Uterus (tissue), 4 donors: ENCODE data around the gene MRGPRE. TPM values are rescaled to one million over a fixed set of nuclear protein-coding genes. Genes with fewer than 3 reads are reported as not detected.
A peak's percentile ranks its signal among the peaks of the same experiment; 100 is the strongest.

Experiments
- DNase-seq, 2 donors: peaks; one replicate each; pipeline ENCODE4 v3.0.0-alpha.2; 2019 to 2020
- H3K27ac ChIP-seq, 2 donors: fragments of 200-600 bp; sonication (generic); 1 replicate in 1 of 2; 2 replicates in 1 of 2; pipeline ENCODE4 v1.5.1; 2016 to 2018
- H3K27me3 ChIP-seq, 2 donors: fragments of 200-600 bp; sonication (generic); one replicate each; pipeline ENCODE4 v1.5.1; 2018 to 2019; ENCODE audit warnings: control low read depth in 1 of 2
- H3K36me3 ChIP-seq, 2 donors: fragments of 200-600 bp; sonication (generic); one replicate each; pipeline ENCODE4 v1.5.1; 2019; ENCODE audit warnings: control low read depth in 1 of 2
- H3K4me1 ChIP-seq, 2 donors: fragments of 200-600 bp; sonication (generic); one replicate each; pipeline ENCODE4 v1.5.1; 2018 to 2019; ENCODE audit warnings: control low read depth in 1 of 2
- H3K4me3 ChIP-seq, 2 donors: fragments of 200-600 bp; sonication (generic); 1 replicate in 1 of 2; 2 replicates in 1 of 2; pipeline ENCODE4 v1.5.1; 2018 to 2019; ENCODE audit warnings: mild to moderate bottlenecking in 1 of 2
- H3K9me3 ChIP-seq, 2 donors: fragments of 200-600 bp; sonication (generic); one replicate each; pipeline ENCODE4 v1.5.1; 2019; ENCODE audit warnings: control low read depth in 1 of 2
- POLR2A ChIP-seq, 2 donors: fragments of 450-650 bp; IDR thresholded peaks; one replicate each; pipeline ENCODE4 v1.6.1; 2016; ENCODE audit warnings: antibody characterized with exemption in 2 of 2, mild to moderate bottlenecking in 1 of 2, moderate library complexity in 1 of 2
- intact Hi-C: fragments of 100-400 bp; cut with DNase I; formaldehyde crosslinking; loops from one replicate; pipeline ENCODE4 v1.15.1; 2023; ENCODE audit warnings: low total_unique reads
- total RNA-seq, 4 donors: library from RNA; depleted of rRNA in 3 of 4; stranded (reverse); fragments of >200 nt in 3 of 4; gene quantifications; one replicate each; pipeline versions ENCODE4 v1.1.0 to v1.2.4, GENCODE V29; 2014 to 2023
- TF ChIP-seq, protein P1 (sequence below), 4 experiments: fragments of 200-600 bp in 2 of 4; fragments of 450-650 bp in 2 of 4; sonication (generic) in 2 of 4; IDR thresholded peaks; one replicate each; pipeline ENCODE4 v1.5.1; 2016 to 2019; ENCODE audit warnings: antibody characterized with exemption in 4 of 4, mild to moderate bottlenecking in 2 of 4, moderate library complexity in 1 of 4
- donor health status: DM: yes; HTN: yes; CAD: no.

The MRGPRE gene
- total RNA-seq, 4 donors from 2014 or later = 0.28 to 1.5 TPM; not detected in 2

GRCh38 chr11:3224401-3225057 is 7.7 kb downstream of the MRGPRE start:
- DNase-seq = no peak
- Histone ChIP-seq H3K9me3 (no peaks in the 10 kb centered on the region), H3K27me3 (no peaks in the 10 kb centered on the region), H3K27ac (no peak overlapping the region), H3K36me3 (no peaks in the 10 kb centered on the region), H3K4me3 (no peak overlapping the region), H3K4me1 (no peaks in the 10 kb centered on the region)
- intact Hi-C loops = no loop called here
- TF ChIP-seq, protein P1, sequence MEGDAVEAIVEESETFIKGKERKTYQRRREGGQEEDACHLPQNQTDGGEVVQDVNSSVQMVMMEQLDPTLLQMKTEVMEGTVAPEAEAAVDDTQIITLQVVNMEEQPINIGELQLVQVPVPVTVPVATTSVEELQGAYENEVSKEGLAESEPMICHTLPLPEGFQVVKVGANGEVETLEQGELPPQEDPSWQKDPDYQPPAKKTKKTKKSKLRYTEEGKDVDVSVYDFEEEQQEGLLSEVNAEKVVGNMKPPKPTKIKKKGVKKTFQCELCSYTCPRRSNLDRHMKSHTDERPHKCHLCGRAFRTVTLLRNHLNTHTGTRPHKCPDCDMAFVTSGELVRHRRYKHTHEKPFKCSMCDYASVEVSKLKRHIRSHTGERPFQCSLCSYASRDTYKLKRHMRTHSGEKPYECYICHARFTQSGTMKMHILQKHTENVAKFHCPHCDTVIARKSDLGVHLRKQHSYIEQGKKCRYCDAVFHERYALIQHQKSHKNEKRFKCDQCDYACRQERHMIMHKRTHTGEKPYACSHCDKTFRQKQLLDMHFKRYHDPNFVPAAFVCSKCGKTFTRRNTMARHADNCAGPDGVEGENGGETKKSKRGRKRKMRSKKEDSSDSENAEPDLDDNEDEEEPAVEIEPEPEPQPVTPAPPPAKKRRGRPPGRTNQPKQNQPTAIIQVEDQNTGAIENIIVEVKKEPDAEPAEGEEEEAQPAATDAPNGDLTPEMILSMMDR (IDR thresholded peaks at IDR 0.05) = no peak
- no peak for TF ChIP-seq POLR2A (IDR thresholded peaks at IDR 0.05)

GRCh38 chr11:3223932-3224381 is 8.3 kb downstream of the MRGPRE start:
- no peak overlapping the region for H3K27ac ChIP-seq
- no peaks in the 10 kb centered on the region for H3K27me3 ChIP-seq
- no peaks in the 10 kb centered on the region for H3K9me3 ChIP-seq
- intact Hi-C loops = no loop called here
- TF ChIP-seq POLR2A (IDR thresholded peaks at IDR 0.05) = no peak
- TF ChIP-seq, protein P1 (IDR thresholded peaks at IDR 0.05) = no peak
- no peak overlapping the region for H3K4me3 ChIP-seq
- no peaks in the 10 kb centered on the region for H3K4me1 ChIP-seq
- H3K36me3 ChIP-seq = no peaks in the 10 kb centered on the region
- no peak for DNase-seq

DNA sequence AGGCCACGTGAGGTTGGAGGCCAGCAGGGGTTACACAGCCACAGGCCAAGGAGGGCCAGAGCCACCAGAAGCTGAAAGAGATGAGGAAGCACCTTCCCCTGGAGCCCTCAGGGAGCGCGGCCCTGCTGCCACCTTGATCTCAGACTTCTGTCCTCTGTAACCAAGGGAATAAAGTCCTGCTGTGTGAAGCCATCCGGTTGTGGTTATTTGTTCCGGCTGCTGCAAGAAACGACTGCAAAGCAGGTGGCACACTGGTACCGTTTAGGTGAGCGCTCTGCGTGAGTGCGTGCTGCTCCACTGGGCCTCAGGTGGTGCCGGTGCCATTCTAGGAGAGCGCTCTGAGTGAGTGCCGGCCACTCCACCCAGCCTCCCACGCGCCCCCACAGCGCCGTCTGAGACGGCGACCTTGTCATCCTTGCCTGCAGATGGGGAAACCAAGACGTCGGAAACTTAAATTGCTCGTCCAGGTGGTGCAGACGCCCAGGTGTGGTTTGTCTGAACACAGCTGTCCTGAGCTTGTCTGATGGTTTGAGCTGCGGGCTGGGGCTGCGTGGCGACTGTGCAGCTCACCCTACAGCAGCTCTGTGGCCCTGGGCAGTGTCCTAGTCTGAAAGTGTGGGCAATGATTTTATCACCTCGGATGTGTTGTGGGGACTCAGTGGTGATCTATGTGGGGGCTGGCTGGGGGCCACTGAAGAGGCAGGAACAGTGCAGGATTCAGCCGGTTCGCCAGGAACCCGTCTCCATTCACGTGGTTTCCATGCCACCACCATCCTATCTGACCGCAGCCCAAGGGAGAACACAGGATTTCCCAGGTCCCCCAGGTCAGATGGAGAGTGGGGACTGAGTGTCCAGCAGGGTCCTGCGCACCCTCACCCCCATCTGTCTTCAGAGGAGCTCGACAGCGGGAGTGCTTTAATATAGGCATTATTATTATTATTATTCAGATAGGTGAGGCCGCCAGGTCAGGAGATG is 9.0 kb downstream of the MRGPRE start:
- TF ChIP-seq, protein P1 (IDR thresholded peaks at IDR 0.05) = no peak
- no peak for TF ChIP-seq POLR2A (IDR thresholded peaks at IDR 0.05)
- no peak for DNase-seq
- Histone ChIP-seq H3K36me3 (no peaks in the 10 kb centered on the region), H3K27me3 (no peaks in the 10 kb centered on the region), H3K27ac (no peak overlapping the region), H3K4me3 (no peak overlapping the region), H3K9me3 (no peaks in the 10 kb centered on the region), H3K4me1 (no peaks in the 10 kb centered on the region)
- intact Hi-C loops = no loop called here

DNA sequence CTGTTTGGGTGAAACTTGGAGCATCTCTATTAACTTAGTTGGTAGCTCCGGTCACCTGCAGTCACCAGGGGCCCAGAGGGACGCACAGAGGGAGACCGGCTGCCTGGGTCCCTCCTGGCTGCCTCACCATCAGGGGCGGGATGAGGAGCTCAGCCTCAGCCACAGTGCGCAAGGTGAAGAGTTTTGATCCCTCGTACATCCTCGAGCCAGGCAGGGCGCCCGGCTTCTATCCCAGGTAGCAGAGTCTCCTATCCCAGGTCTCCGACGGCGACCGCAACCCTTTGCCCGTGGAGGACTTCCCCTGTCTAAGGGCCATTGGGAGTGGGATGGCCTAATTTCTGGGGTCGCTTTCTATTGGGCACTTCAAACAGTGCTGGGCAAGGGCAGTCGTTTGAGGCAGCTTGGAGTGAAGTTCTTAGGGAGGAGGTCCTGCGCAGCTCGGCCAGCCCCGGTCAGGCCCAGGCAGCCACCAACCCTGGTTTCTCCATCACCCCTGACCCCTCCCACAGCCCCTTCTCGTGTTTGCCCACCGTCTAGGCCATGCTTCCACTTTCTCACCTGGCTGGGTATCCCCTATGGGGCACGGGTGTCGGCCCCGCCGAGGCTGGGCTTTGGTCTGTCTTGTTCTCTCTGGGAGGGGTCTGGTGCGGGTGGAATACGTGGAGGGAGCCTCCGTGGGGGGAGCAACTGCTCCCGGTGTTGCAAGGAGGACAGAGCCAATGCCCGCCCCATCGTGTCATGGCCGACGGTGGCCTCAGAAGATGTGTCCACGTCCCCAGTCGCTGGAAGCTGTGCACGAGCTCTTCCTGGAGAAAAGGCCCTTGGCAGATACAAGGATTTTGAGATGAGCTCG is 10.0 kb downstream of the MRGPRE start:
- intact Hi-C loops = no loop called here
- no peak overlapping the region for H3K4me3 ChIP-seq
- H3K27me3 ChIP-seq = no peaks in the 10 kb centered on the region
- TF ChIP-seq, protein P1 (IDR thresholded peaks at IDR 0.05) = no peak
- no peak for TF ChIP-seq POLR2A (IDR thresholded peaks at IDR 0.05)
- H3K36me3 ChIP-seq = no peaks in the 10 kb centered on the region
- no peak overlapping the region for H3K27ac ChIP-seq
- no peaks in the 10 kb centered on the region for H3K9me3 ChIP-seq
- peak; percentile 11 for DNase-seq
- H3K4me1 ChIP-seq = no peaks in the 10 kb centered on the region
